D721Med (cell line): ENCODE results near the gene FAM174B.

Source experiments
- DNase-seq: peaks from one replicate; pipeline ENCODE4 v3.0.0; 2011; ENCODE audit warnings: low spot score; ENCODE audit not compliant: insufficient read length
- FAIRE-seq: peaks from 2 replicates; lab custom pipeline; 2011; peaks lifted over from hg19 to GRCh38; lab: Jason Lieb, UNC
- TF ChIP-seq, protein P1 (sequence below): IDR thresholded peaks from 2 replicates; pipeline ENCODE4 v1.5.1; 2012; ENCODE audit warnings: mild to moderate bottlenecking, control low read depth; ENCODE audit not compliant: insufficient read depth; ENCODE audit errors: missing control alignments

FAM174B gene

DNA sequence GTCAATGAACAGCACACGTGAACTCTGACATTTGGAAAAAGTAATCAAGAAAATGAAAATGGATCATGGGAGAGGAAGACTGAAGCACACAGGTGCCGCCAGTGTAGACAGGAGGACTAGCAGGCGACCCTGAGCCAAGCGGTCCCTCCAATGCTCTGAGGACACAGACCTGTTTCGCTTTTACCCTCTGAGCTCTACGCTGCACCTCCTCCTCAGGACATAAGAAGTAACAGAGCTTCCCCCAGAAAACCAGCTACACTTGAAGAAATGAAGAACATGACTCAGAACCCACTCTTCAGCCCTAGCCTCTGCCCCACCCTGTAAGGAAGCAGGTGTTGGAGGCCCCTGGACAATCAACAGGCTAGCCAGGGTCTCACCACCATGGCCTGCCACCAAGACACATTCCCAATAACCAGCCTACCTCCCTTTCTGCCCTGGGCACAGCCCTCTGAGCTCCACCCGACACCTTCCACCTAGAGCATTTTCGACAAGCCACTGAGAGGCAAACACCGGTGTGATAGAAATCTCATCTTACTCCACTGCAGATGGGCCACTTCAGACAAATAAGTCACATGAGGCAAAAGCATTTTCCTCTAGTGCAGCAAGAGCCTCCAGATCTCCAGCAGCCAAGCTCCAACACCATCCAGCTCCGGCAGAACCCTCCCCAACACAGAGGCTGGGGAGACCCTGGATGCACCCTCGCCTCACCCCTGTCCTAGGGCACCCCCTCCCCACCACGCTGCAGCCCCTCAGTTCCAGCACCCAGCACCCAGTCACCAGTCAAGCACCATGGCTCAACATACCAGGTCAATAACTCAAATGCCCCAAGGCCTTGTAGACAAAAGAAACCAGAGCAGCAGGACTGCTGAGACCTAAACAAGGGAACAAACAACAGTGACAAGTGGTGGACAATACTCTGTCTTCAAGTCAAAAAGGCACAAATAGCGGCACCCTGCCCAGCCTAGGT, 11.4 kb downstream of the FAM174B start:
- DNase-seq = no peak
- FAIRE-seq = no peak

DNA sequence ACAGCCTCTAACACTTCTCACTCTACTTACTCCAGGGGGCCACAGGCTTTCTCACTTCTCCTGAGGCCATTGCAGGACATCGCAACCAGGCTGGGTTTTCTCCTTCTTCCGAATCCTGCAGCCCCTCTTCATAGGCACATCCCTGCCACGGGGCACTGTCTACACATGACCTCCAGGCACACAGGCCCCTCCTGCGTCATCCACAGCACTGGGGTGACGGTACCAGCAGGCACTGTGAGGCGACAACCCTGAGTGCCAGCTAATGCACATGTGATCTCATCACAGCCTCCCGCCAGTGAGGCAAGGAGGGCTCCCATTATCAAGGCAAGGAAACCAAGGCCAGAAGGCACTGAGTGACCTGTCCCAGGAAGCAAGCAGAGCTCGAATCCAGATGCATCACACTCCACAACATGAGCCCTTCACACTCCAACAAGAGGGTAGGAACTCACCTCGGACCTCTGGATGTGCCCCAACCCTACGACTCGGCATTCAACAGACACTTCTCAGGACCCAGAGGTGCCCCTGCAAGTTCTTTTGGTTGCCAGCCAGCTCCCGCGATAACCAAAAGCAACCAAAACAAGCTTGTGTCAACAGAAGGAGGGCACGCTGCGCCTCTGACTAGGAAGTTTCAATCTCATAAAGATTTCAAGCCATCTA, 16.7 kb downstream of the FAM174B start:
- FAIRE-seq = no peak
- no peak for DNase-seq
- TF ChIP-seq, protein P1, sequence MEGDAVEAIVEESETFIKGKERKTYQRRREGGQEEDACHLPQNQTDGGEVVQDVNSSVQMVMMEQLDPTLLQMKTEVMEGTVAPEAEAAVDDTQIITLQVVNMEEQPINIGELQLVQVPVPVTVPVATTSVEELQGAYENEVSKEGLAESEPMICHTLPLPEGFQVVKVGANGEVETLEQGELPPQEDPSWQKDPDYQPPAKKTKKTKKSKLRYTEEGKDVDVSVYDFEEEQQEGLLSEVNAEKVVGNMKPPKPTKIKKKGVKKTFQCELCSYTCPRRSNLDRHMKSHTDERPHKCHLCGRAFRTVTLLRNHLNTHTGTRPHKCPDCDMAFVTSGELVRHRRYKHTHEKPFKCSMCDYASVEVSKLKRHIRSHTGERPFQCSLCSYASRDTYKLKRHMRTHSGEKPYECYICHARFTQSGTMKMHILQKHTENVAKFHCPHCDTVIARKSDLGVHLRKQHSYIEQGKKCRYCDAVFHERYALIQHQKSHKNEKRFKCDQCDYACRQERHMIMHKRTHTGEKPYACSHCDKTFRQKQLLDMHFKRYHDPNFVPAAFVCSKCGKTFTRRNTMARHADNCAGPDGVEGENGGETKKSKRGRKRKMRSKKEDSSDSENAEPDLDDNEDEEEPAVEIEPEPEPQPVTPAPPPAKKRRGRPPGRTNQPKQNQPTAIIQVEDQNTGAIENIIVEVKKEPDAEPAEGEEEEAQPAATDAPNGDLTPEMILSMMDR = no peak

More for the DNA sequence above, 11.4 kb downstream of the FAM174B start:
- TF ChIP-seq, protein P1 = no peak

DNA sequence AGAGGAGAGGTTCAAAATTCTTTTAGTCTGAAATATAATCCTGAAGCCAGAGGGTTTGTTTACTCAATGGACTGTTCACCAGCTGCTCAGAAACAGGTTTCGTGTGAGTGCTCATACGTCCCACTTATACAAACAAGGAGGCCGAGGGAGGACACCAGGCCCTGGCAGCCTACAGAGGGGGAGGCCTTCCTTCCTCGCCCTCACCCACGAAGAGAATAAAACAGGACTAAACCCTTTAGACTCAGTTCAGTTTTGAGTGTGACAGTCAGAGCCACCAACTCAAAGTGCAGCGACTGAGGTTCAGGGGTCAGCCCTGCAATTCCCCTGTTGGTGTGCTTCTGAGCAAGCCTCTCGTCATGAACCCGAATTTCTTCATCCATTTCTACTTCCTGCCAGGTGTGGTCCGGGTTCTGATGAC, 17.3 kb downstream of the FAM174B start:
- FAIRE-seq (no peak), DNase-seq (no peak)

DNA sequence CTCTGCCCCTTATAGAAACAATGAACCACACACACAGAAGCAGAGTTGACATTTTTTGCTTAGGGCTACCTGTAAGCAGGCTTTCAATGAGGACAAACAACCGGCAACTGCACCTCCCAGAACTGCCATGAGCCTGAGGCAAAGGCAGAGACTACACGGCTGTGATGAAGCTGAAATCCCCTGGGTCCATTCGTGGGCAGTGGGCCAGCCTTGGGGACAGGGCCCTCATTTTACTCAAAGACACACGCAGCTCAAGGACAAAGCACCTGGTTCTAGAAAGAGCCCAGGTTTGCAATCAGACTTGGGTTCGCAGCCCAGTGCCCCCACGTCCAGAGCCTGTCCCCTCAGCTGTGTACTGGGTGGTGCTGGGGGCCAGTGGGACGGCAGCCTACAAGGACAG, 17.9 kb downstream of the FAM174B start:
- DNase-seq = no peak
- no peak for FAIRE-seq
- TF ChIP-seq, protein P1 = no peak

More for the DNA sequence above, 17.3 kb downstream of the FAM174B start:
- TF ChIP-seq, protein P1 = no peak

DNA sequence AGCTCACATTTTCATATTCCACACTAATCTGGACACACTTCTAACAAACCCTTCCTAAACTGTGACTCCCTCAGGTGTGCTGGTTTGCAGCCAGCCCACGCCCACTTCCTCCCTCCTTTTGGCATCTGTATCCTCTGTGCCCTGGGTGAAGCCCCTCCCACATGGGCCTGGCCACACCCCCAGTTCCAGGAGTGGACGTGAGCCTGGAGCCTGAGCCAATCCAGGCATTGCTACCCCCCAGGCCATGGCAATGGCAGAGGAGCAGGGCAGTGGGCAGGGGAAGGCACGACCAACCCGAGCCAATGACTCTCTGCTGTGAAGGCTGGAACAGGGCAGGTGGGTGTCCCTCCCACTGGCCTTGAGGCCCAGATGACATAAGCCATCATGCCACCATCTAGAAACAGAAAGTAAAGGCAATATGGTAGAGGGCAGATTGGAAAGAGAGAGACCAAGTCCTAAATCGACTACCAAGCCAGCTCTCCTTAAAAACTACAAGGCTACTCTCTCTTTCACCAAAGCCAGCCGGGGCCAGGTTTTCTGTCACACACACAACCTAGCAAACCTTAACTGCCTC, 18.6 kb downstream of the FAM174B start:
- TF ChIP-seq, protein P1 = no peak
- no peak for FAIRE-seq
- DNase-seq = no peak

DNA sequence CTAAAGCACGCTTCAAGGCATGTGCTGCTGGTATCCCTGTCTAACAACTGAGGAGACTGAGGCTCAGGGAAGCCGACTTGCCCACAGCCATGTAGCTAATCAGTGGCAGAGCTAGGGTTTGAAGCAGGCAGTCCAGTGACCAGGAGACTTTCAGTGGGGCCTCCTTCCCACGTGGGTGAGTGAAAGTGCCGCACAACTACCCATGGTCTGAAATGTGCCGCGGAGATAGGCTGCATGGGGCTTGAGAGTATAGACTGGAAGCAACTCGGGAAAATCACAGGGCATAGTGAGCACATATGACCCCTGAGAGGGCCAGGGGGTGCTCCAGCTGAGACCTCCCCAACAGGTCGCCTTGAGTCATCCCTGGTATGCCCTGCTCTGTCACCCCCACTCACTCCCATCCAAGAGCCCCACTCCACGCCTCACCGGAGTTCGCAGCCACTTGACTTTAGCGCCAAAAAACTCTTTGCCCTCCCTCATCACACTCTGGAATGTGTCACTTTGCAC, 19.1 kb downstream of the FAM174B start:
- FAIRE-seq = no peak
- no peak for DNase-seq
- TF ChIP-seq, protein P1 = no peak
